H9 (cell line): ENCODE results near the gene NME4. TPM values are rescaled to one million over a fixed set of nuclear protein-coding genes. Genes with fewer than 3 reads are reported as not detected.

Experiments
- DNase-seq: peaks from one replicate; pipeline ENCODE4 v3.0.0-alpha.2; 2017
- H2AFZ ChIP-seq: one replicate; pipeline ENCODE4 v1.6.1; 2013; ENCODE audit warnings: mild to moderate bottlenecking, low read length, control low read depth, moderate library complexity
- H2AK5ac ChIP-seq: 2 replicates; pipeline ENCODE4 v1.6.1; 2013; ENCODE audit warnings: low read length, control low read depth, mixed read lengths; ENCODE audit not compliant: insufficient read length
- H2BK120ac ChIP-seq: one replicate; pipeline ENCODE4 v1.6.1; 2013; ENCODE audit warnings: low read depth, mild to moderate bottlenecking, low read length, control low read depth, inconsistent platforms; ENCODE audit not compliant: poor library complexity, severe bottlenecking
- H2BK12ac ChIP-seq: 2 replicates; pipeline ENCODE4 v1.6.1; 2013; ENCODE audit warnings: low read length, control low read depth, mixed read lengths, low read depth; ENCODE audit not compliant: insufficient read length
- H2BK15ac ChIP-seq: 2 replicates; pipeline ENCODE4 v1.6.1; 2013; ENCODE audit warnings: low read depth, low read length, control low read depth
- H2BK20ac ChIP-seq: one replicate; pipeline ENCODE4 v1.6.1; 2013; ENCODE audit warnings: low read depth, mild to moderate bottlenecking, low read length, control low read depth, inconsistent platforms; ENCODE audit not compliant: poor library complexity, severe bottlenecking
- H2BK5ac ChIP-seq: 2 replicates; pipeline ENCODE4 v1.6.1; 2013; ENCODE audit warnings: low read length, control low read depth, mixed read lengths; ENCODE audit not compliant: insufficient read length
- H3K14ac ChIP-seq: 2 replicates; pipeline ENCODE4 v1.6.1; 2013; ENCODE audit warnings: low read length, control low read depth; ENCODE audit not compliant: insufficient read depth
- H3K18ac ChIP-seq: 2 replicates; pipeline ENCODE4 v1.6.1; 2013; ENCODE audit warnings: low read depth, mild to moderate bottlenecking, mixed read lengths, low read length, control low read depth; ENCODE audit not compliant: insufficient read length
- H3K23ac ChIP-seq: 2 replicates; pipeline ENCODE4 v1.6.1; 2013; ENCODE audit warnings: low read length, control low read depth, mixed read lengths, low read depth; ENCODE audit not compliant: insufficient read length
- H3K23me2 ChIP-seq: 2 replicates; pipeline ENCODE4 v1.6.1; 2013; ENCODE audit warnings: low read depth, mild to moderate bottlenecking, mixed read lengths, low read length, control low read depth; ENCODE audit not compliant: insufficient read length, poor library complexity, severe bottlenecking
- H3K27ac ChIP-seq: 2 replicates; pipeline ENCODE4 v1.5.1; 2013; ENCODE audit warnings: low read length, control low read depth, mixed read lengths, low read depth; ENCODE audit not compliant: insufficient read length
- H3K27me3 ChIP-seq: 2 replicates; pipeline ENCODE4 v1.6.1; 2013; ENCODE audit warnings: low read length, control low read depth, inconsistent platforms; ENCODE audit not compliant: insufficient read depth
- H3K4ac ChIP-seq: 2 replicates; pipeline ENCODE4 v1.6.1; 2013; ENCODE audit warnings: low read depth, mild to moderate bottlenecking, control low read depth, inconsistent platforms, low read length, moderate library complexity
- H3K4me1 ChIP-seq: 2 replicates; pipeline ENCODE4 v1.6.1; 2013; ENCODE audit warnings: low read length, control low read depth, inconsistent platforms; ENCODE audit not compliant: insufficient read depth
- H3K4me2 ChIP-seq: 2 replicates; pipeline ENCODE4 v1.6.1; 2013; ENCODE audit warnings: low read length, control low read depth, mixed read lengths; ENCODE audit not compliant: insufficient read length, insufficient read depth
- H3K56ac ChIP-seq: 2 replicates; pipeline ENCODE4 v1.6.1; 2013; ENCODE audit warnings: low read depth, mild to moderate bottlenecking, mixed read lengths, low read length, control low read depth; ENCODE audit not compliant: insufficient read length
- H3K79me1 ChIP-seq: 2 replicates; pipeline ENCODE4 v1.6.1; 2013; ENCODE audit warnings: low read depth, mild to moderate bottlenecking, moderate library complexity, low read length, control low read depth, inconsistent platforms; ENCODE audit not compliant: insufficient read depth, poor library complexity, severe bottlenecking
- H3K79me2 ChIP-seq: 2 replicates; pipeline ENCODE4 v1.6.1; 2013; ENCODE audit warnings: low read length, control low read depth, inconsistent platforms; ENCODE audit not compliant: insufficient read depth
- H3K9ac ChIP-seq: 2 replicates; pipeline ENCODE4 v1.6.1; 2013; ENCODE audit warnings: low read length, control low read depth, mixed read lengths; ENCODE audit not compliant: insufficient read length; ENCODE audit errors: extremely low read depth
- H3K9me3 ChIP-seq: one replicate; pipeline ENCODE4 v1.6.1; 2013; ENCODE audit warnings: low read depth, low read length, inconsistent platforms; ENCODE audit not compliant: control insufficient read depth
- H3T11ph ChIP-seq: one replicate; pipeline ENCODE4 v1.6.1; 2013; ENCODE audit warnings: mild to moderate bottlenecking, low read length, control low read depth, inconsistent platforms
- H4K20me1 ChIP-seq: one replicate; pipeline ENCODE4 v1.6.1; 2013; ENCODE audit not compliant: control insufficient read depth, insufficient read length, insufficient read depth
- H4K5ac ChIP-seq: 2 replicates; pipeline ENCODE4 v1.6.1; 2013; ENCODE audit warnings: low read depth, mild to moderate bottlenecking, mixed read lengths, low read length, control low read depth; ENCODE audit not compliant: insufficient read length
- H4K8ac ChIP-seq: replicated peaks from 2 replicates; pipeline ENCODE4 v1.6.1; 2013; ENCODE audit warnings: low read length, control low read depth, mixed read lengths, low read depth; ENCODE audit not compliant: insufficient read length
- H4K91ac ChIP-seq: 2 replicates; pipeline ENCODE4 v1.6.1; 2013; ENCODE audit warnings: low read depth, mild to moderate bottlenecking, moderate library complexity, mixed read lengths, low read length, control low read depth; ENCODE audit not compliant: insufficient read length
- H3K27ac Mint-ChIP-seq, 3 experiments: 2 replicates in 2 of 3; 3 replicates in 1 of 3; pipeline ENCODE4 v1.8.0; 2020 to 2021; ENCODE audit warnings: mixed read lengths in 3 of 3, mild to moderate bottlenecking in 1 of 3, moderate library complexity in 1 of 3
- H3K27me3 Mint-ChIP-seq: 2 replicates; pipeline ENCODE4 v1.8.0; 2021; ENCODE audit warnings: low read depth, mild to moderate bottlenecking, moderate library complexity, mixed read lengths
- H3K36me3 Mint-ChIP-seq, 3 experiments: 2 replicates in 2 of 3; 3 replicates in 1 of 3; pipeline ENCODE4 v1.8.0; 2020 to 2021; ENCODE audit warnings: low read depth in 3 of 3, mixed read lengths in 3 of 3; ENCODE audit not compliant: insufficient read depth in 1 of 3
- H3K4me1 Mint-ChIP-seq, 2 experiments: 2 replicates each; pipeline ENCODE4 v1.8.0; 2020; ENCODE audit warnings: mixed read lengths in 2 of 2
- H3K4me3 Mint-ChIP-seq, 2 experiments: 2 replicates in 1 of 2; 3 replicates in 1 of 2; pipeline ENCODE4 v1.8.0; 2020 to 2021; ENCODE audit warnings: mild to moderate bottlenecking in 2 of 2, mixed read lengths in 2 of 2, moderate library complexity in 1 of 2
- H3K9me3 Mint-ChIP-seq, 2 experiments: 2 replicates in 1 of 2; 3 replicates in 1 of 2; pipeline ENCODE4 v1.8.0; 2020; ENCODE audit warnings: mild to moderate bottlenecking in 2 of 2, mixed read lengths in 2 of 2, moderate library complexity in 1 of 2
- CTCF ChIP-seq: fragments of 200-600 bp; sonication (generic); conservative IDR thresholded peaks from 3 replicates; pipeline ENCODE4 v1.8.0; 2021; ENCODE audit warnings: antibody characterized with exemption, mild to moderate bottlenecking
- WGBS: extraction: QIAGEN DNeasy Blood & Tissue Kit; methylation state at CpG from one replicate; pipeline ENCODE4 v1.1.7; 2013; ENCODE audit warnings: missing lambda C conversion rate, low lambda C conversion rate, mixed read lengths; ENCODE audit not compliant: insufficient read length; ENCODE audit errors: extremely low coverage; 5-methylcytosine and 5-hydroxymethylcytosine counted together
- total RNA-seq: library from RNA; stranded (reverse); gene quantifications from 2 replicates; pipeline ENCODE4 v1.2.1, GENCODE V29; 2021

NME4 gene
- total RNA-seq, 1 experiment from 2014 or later, result 320 TPM

- H3K27ac Mint-ChIP-seq, result peak within 1 kb of the TSS in 1 of 3 experiments; percentile 59; a peak in 1 of 7 replicates
- H3K27me3 Mint-ChIP-seq, result peaks cover 61% of the 10 kb centered on the region
- no peaks in the 10 kb centered on the region; a peak in 1 of 5 replicates for H3K9me3 Mint-ChIP-seq
- H3K4me1 Mint-ChIP-seq, result peaks cover 17 to 24% of the 10 kb centered on the region in 2 experiments
- no peaks in the 10 kb centered on the region for H3K79me1 ChIP-seq
- H3K27ac ChIP-seq, result no peak within 1 kb of the TSS
- H3K9me3 ChIP-seq, result no peaks in the 10 kb centered on the region
- H3K9ac ChIP-seq, result no peak within 1 kb of the TSS
- no peak within 1 kb of the TSS for H2BK15ac ChIP-seq
- no peak within 1 kb of the TSS for H4K5ac ChIP-seq
- peak; percentile 85 for DNase-seq
- H3K56ac ChIP-seq, result no peak within 1 kb of the TSS
- no peaks in the 10 kb centered on the region for H3K4me1 ChIP-seq
- peak within 1 kb of the TSS; percentile 27 for H3K18ac ChIP-seq
- peak within 1 kb of the TSS; percentile 62 for H3K14ac ChIP-seq
- H2BK20ac ChIP-seq, result no peak within 1 kb of the TSS
- H3K36me3 Mint-ChIP-seq, result peaks cover 7 to 25% (median 14%) of the 10 kb centered on the region in 3 experiments; a peak in 6 of 7 replicates
- no CpG with 5 or more reads among the region's 77 CpGs for WGBS
- no peak within 1 kb of the TSS for H2AK5ac ChIP-seq
- no peak within 1 kb of the TSS for H2BK12ac ChIP-seq
- H2AFZ ChIP-seq, result no peak within 1 kb of the TSS
- no peak within 1 kb of the TSS for H4K8ac ChIP-seq
- no peak within 1 kb of the TSS for H2BK120ac ChIP-seq
- no peak within 1 kb of the TSS for H3T11ph ChIP-seq
- H3K23ac ChIP-seq, result no peak within 1 kb of the TSS
- H4K91ac ChIP-seq, result no peak within 1 kb of the TSS
- H3K4me3 Mint-ChIP-seq, result peak within 1 kb of the TSS; percentile 73 to 82
- no peak within 1 kb of the TSS for H3K4ac ChIP-seq
- H4K20me1 ChIP-seq, result no peaks in the 10 kb centered on the region
- TF ChIP-seq CTCF, result peak; percentile 47
- no peak within 1 kb of the TSS for H2BK5ac ChIP-seq
- H3K23me2 ChIP-seq, result peaks cover 18% of the 10 kb centered on the region
- H3K79me2 ChIP-seq, result peaks cover 5% of the 10 kb centered on the region; the same call in 1 of the 2 replicates
- peak within 1 kb of the TSS; percentile 55 for H3K4me2 ChIP-seq
- H3K27me3 ChIP-seq, result peaks cover 16% of the 10 kb centered on the region; the same call in 1 of the 2 replicates
These were observed 28.2 kb downstream of the NME4 start, which contains the start of gene RAB11FIP3 for GRCh38 chr16:425082-425718. RAB11FIP3 (plus strand) TSS chr16:425649; CDS start chr16:426007, 358 bp downstream.
